Endothelial cell of umbilical vein (primary cell): ENCODE results near the gene DNAJB12. TPM values are rescaled to one million over a fixed set of nuclear protein-coding genes. Genes with fewer than 3 reads are reported as not detected.

Experiments
- BruUV-seq: library from RNA; stranded (reverse); fragments of 400-500 nt; replicated peaks from 2 replicates; lab custom pipeline; 2021; lab: Mats Ljungman, UMichigan
- CTCF ChIA-PET: fragments of 300-600, 350-600 bp; sonication (Branson Sonifier 250); formaldehyde crosslinking; loops from one replicate; lab custom pipeline; 2021; ENCODE audit warnings: antibody characterized with exemption, inconsistent platforms; lab: Charles Lee
- POLR2A ChIA-PET: fragments of 300-600, 350-600 bp; sonication (Branson Sonifier 250); formaldehyde crosslinking; loops from one replicate; lab custom pipeline; 2021; ENCODE audit warnings: antibody characterized with exemption, inconsistent platforms; lab: Charles Lee
- DNase-seq: peaks from one replicate; pipeline ENCODE4 v3.0.0-alpha.2; 2011; ENCODE audit warnings: low read depth, low spot score
- FAIRE-seq: peaks from 2 replicates; lab custom pipeline; 2011; peaks lifted over from hg19 to GRCh38; lab: Jason Lieb, UNC
- H2AFZ ChIP-seq: 2 replicates; pipeline ENCODE4 v1.6.0; 2012; ENCODE audit warnings: low read depth, low read length, control low read depth, inconsistent platforms
- H3K27ac ChIP-seq: 2 replicates; pipeline ENCODE4 v1.5.1; 2011; ENCODE audit warnings: low read depth, mild to moderate bottlenecking, control low read depth, low read length, moderate library complexity; ENCODE audit not compliant: insufficient read depth
- H3K27me3 ChIP-seq, 2 experiments: 2 replicates each; pipeline versions ENCODE4 v1.6.0 to v1.6.1; 2011; ENCODE audit warnings: low read length in 2 of 2, mixed read lengths in 1 of 2; ENCODE audit not compliant: control insufficient read depth in 2 of 2, insufficient read depth in 2 of 2
- H3K36me3 ChIP-seq, 2 experiments: 2 replicates in 1 of 2; 3 replicates in 1 of 2; pipeline ENCODE4 v1.5.1; 2011; ENCODE audit warnings: low read length in 2 of 2, mild to moderate bottlenecking in 1 of 2, moderate library complexity in 1 of 2; ENCODE audit not compliant: control insufficient read depth in 2 of 2, insufficient read depth in 2 of 2; ENCODE audit errors: extremely low read depth in 1 of 2
- H3K4me1 ChIP-seq: 3 replicates; pipeline ENCODE4 v1.5.1; 2011; ENCODE audit warnings: mild to moderate bottlenecking, low read length; ENCODE audit not compliant: control insufficient read depth, insufficient read depth; ENCODE audit errors: extremely low read depth
- H3K4me2 ChIP-seq: 2 replicates; pipeline ENCODE4 v1.6.1; 2011; ENCODE audit warnings: low read length, control low read depth, mixed read lengths; ENCODE audit not compliant: insufficient read depth
- H3K4me3 ChIP-seq, 3 experiments: fragments of 200-600 bp in 1 of 3; sonication (generic), shearing (Covaris generic) in 1 of 3; replicated peaks in 1 of 3; 2 replicates each; pipeline ENCODE4 v1.5.1; 2011 to 2016; ENCODE audit warnings: control low read depth in 3 of 3, low read length in 3 of 3, mild to moderate bottlenecking in 2 of 3, inconsistent platforms in 1 of 3, low read depth in 1 of 3, moderate library complexity in 1 of 3; ENCODE audit not compliant: insufficient read depth in 1 of 3
- H3K79me2 ChIP-seq: 2 replicates; pipeline ENCODE4 v1.6.0; 2012; ENCODE audit warnings: low read length, inconsistent platforms; ENCODE audit not compliant: control insufficient read depth, insufficient read depth
- H3K9ac ChIP-seq: replicated peaks from 2 replicates; pipeline ENCODE3; 2011; ENCODE audit warnings: low read length, control low read depth; ENCODE audit not compliant: insufficient read depth; ENCODE audit errors: extremely low read depth
- H3K9me1 ChIP-seq: replicated peaks from 3 replicates; pipeline ENCODE4 v1.6.0; 2011; ENCODE audit warnings: mild to moderate bottlenecking, low read length; ENCODE audit not compliant: control insufficient read depth, insufficient read depth; ENCODE audit errors: extremely low read depth
- H3K9me3 ChIP-seq: replicated peaks from 2 replicates; pipeline ENCODE4 v1.5.1; 2012; ENCODE audit warnings: low read length, inconsistent platforms; ENCODE audit not compliant: control insufficient read depth, insufficient read depth
- H4K20me1 ChIP-seq: replicated peaks from 2 replicates; pipeline ENCODE3; 2011; ENCODE audit warnings: mild to moderate bottlenecking, low read length; ENCODE audit not compliant: control insufficient read depth, insufficient read depth; ENCODE audit errors: extremely low read depth
- MYC ChIP-seq: IDR thresholded peaks from one replicate; pipeline ENCODE4 v1.6.1; 2011; ENCODE audit warnings: mild to moderate bottlenecking, low read depth, low read length
- POLR2A ChIP-seq: IDR thresholded peaks from 2 replicates; pipeline ENCODE4 v1.6.1; 2012; ENCODE audit warnings: low read depth, mild to moderate bottlenecking, control low read depth, low read length
- POLR2AphosphoS5 ChIP-seq: IDR thresholded peaks from 2 replicates; pipeline ENCODE4 v1.6.1; 2012; ENCODE audit warnings: low read depth, mild to moderate bottlenecking, control low read depth, low read length, moderate library complexity; ENCODE audit not compliant: insufficient read depth
- dilution Hi-C: fragments of 300-500 bp; cut with MboI; formaldehyde crosslinking; loops from one replicate; pipeline ENCODE4 v1.15.0; 2019; ENCODE audit warnings: low sequenced_read_pairs; ENCODE audit not compliant: extremely low pct_ligation_motif_present
- intact Hi-C: fragments of 100-400 bp; cut with micrococcal nuclease; formaldehyde crosslinking; loops from one replicate; pipeline ENCODE4 v1.10.0; 2022
- polyA plus RNA-seq, 4 experiments: library from polyadenylated mRNA; depleted of rRNA in 3 of 4; stranded (reverse) in 3 of 4; unstranded in 1 of 4; fragments of >200 nt; gene quantifications; 2 replicates each; pipeline versions ENCODE4 v1.2.1 to v1.2.3, GENCODE V29; 2011 to 2012; ENCODE audit warnings: missing spikeins in 1 of 4
- total RNA-seq: library from RNA; stranded (reverse); gene quantifications from 2 replicates; pipeline ENCODE4 v1.2.3, GENCODE V29; 2021
- TF ChIP-seq, protein P1 (sequence below), 2 donors: IDR thresholded peaks; 1 replicate in 1 of 2; 2 replicates in 1 of 2; pipeline ENCODE4 v1.5.1; 2011; ENCODE audit warnings: low read length in 2 of 2, mild to moderate bottlenecking in 2 of 2, moderate library complexity in 2 of 2, control low read depth in 1 of 2, inconsistent platforms in 1 of 2, low read depth in 1 of 2; ENCODE audit not compliant: insufficient read depth in 1 of 2; ENCODE audit errors: extremely low read depth in 1 of 2

The DNAJB12 gene
- total and polyA plus RNA-seq, 2 donors (not counting 3 experiments of a cell fraction or from before 2014, with no cell fraction given), result 27.2 to 44.2 TPM

DNA sequence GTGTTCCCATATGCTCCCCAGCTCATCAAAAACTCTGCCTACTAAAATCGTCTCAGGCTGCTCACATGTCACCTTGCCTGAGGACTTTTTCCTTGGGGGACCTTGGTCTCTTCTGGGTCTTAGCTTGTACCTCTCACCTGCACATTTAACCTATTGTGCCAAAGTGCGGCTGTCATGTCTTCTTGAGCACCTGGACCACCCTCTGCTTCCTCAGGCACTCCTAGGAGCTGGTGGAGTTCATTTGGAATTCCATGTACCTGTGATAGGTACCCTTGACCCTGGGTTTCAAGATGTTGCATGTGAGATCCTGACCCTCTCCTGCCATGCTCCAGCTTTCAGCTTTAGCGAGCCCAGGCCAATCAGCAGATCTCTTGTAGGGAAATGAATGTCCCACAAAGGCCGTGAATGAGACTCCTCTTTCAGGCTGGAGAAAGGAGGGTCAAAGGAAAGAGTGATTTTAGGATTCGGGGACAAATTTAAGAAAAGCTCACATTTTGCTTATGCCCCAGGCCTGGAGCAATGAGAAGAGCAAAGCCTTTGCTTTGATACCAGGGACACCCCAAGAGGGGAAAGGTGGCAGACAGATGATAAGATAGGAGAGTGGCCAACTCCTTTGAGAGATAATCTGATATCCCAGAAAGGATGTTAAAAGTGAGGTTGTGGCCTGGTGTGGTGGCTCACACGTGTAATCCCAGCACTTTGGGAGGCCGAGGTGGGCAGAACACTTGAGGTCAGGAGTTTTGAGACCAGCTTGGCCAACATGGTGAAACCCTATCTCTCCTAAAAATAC, 10.6 kb upstream of the DNAJB12 start:
- Histone ChIP-seq H3K27me3 (no peaks in the 10 kb centered on the region), H3K9me3 (no peaks in the 10 kb centered on the region), H4K20me1 (no peaks in the 10 kb centered on the region), H3K27ac (no peak overlapping the region), H3K9me1 (no peaks in the 10 kb centered on the region), H3K9ac (no peak overlapping the region), H3K4me3 (no peak overlapping the region), H3K4me2 (no peak overlapping the region), H3K36me3 (peaks cover 0 to 6% of the 10 kb centered on the region in 2 experiments), H3K4me1 (peaks cover 4% of the 10 kb centered on the region), H3K79me2 (no peaks in the 10 kb centered on the region), H2AFZ (no peak overlapping the region)
- ChIA-PET POLR2A (no interaction called here), CTCF (interaction anchor here (0.7 to 4.5 kb wide), 11 partner anchors 9 to 796 kb away, joined by 3 to 79 read pairs (median 4); no protein-coding TSS in a partner anchor)
- BruUV-seq, result no TSS peak
- DNase-seq (no peak), FAIRE-seq (no peak)
- dilution Hi-C loops (no loop called here), intact Hi-C loops (loop anchor here (2.0 kb wide), 1 partner anchor 328 kb away; the partner anchor contains the start of gene MCU)
- TF ChIP-seq, protein P1, sequence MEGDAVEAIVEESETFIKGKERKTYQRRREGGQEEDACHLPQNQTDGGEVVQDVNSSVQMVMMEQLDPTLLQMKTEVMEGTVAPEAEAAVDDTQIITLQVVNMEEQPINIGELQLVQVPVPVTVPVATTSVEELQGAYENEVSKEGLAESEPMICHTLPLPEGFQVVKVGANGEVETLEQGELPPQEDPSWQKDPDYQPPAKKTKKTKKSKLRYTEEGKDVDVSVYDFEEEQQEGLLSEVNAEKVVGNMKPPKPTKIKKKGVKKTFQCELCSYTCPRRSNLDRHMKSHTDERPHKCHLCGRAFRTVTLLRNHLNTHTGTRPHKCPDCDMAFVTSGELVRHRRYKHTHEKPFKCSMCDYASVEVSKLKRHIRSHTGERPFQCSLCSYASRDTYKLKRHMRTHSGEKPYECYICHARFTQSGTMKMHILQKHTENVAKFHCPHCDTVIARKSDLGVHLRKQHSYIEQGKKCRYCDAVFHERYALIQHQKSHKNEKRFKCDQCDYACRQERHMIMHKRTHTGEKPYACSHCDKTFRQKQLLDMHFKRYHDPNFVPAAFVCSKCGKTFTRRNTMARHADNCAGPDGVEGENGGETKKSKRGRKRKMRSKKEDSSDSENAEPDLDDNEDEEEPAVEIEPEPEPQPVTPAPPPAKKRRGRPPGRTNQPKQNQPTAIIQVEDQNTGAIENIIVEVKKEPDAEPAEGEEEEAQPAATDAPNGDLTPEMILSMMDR (IDR thresholded peaks at IDR 0.05; ENCODE audit: extremely low read depth in 1 of 2, insufficient read depth in 1 of 2, low read depth in 1 of 2, low read length in 2 of 2), result no peak

DNA sequence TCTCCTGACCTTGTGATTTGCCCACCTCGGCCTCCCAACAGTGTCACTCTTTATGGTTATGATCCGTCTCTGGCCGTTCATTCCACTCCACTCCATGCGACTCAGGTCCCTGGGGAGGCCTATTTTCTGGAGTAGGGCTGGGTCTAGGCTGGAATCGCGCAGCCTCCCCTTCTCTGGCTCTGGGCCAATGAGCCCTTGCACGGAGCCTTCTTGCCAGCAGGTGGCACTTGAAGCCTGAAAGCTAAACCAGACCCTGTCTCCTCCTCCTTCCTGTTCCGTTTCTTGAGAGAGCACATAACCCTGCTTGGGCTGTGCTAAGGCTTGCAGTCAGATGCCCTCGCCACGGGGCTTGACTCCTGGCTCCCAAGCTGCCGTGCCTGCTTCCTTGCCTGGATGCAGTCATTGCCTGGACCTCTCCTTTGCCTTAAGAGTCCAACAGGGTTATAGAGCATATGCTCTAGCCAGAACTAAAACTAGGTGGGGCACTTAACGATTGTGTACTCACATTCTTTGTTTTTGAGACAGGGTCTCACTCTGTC, 9.6 kb upstream of the DNAJB12 start:
- Histone ChIP-seq H4K20me1 (no peaks in the 10 kb centered on the region), H3K4me3 (no peak overlapping the region), H3K36me3 (peaks cover 0 to 6% of the 10 kb centered on the region in 2 experiments), H3K4me2 (peak overlapping the region; percentile 3), H3K9ac (peak overlapping the region; percentile 33), H3K27me3 (no peaks in the 10 kb centered on the region), H3K79me2 (no peaks in the 10 kb centered on the region), H3K9me3 (no peaks in the 10 kb centered on the region), H2AFZ (peak overlapping the region; percentile 69), H3K9me1 (no peaks in the 10 kb centered on the region), H3K4me1 (peaks cover 4% of the 10 kb centered on the region), H3K27ac (peak overlapping the region; percentile 4)
- intact Hi-C loops (loop anchor here (1.0 to 5.0 kb wide), 6 partner anchors 9 to 793 kb away; partner anchors contain the start of gene MCU), dilution Hi-C loops (no loop called here)
- FAIRE-seq (peak; percentile 96), DNase-seq (peak; percentile 87)
- BruUV-seq, result no TSS peak
- CTCF ChIA-PET, result interaction anchor here (0.5 to 4.5 kb wide), 16 partner anchors 9 to 797 kb away, joined by 3 to 79 read pairs (median 3); partner anchors contain the start of genes DNAJB12, MCU and MICU1
- POLR2A ChIA-PET, result interaction anchor here (1.1 kb wide), 1 partner anchor 9 kb away, joined by 3 read pairs; the partner anchor contains the start of gene DNAJB12
- peak; percentile 66 for TF ChIP-seq POLR2AphosphoS5
- TF ChIP-seq POLR2A, result peak; percentile 74
- TF ChIP-seq, protein P1 (IDR thresholded peaks at IDR 0.05; ENCODE audit: extremely low read depth in 1 of 2, insufficient read depth in 1 of 2, low read depth in 1 of 2, low read length in 2 of 2), result peak; percentile 89 to 95
- TF ChIP-seq MYC, result no peak
